AG04449 (cell line): ENCODE measurements around the gene GNAS-AS1.

Source experiments
- CTCF ChIA-PET: fragments of 350-600 bp; formaldehyde crosslinking; extraction: SDS; loops from one replicate; lab custom pipeline; 2021; ENCODE audit warnings: antibody characterized with exemption; lab: Yijun Ruan, JAX
- POLR2A ChIA-PET: fragments of 400-600, 350-600 bp; formaldehyde crosslinking; extraction: SDS; loops from one replicate; lab custom pipeline; 2020; ENCODE audit warnings: antibody characterized with exemption, inconsistent platforms; lab: Yijun Ruan, JAX
- DNase-seq: peaks from one replicate; pipeline ENCODE4 v3.0.0-alpha.2; 2010; ENCODE audit warnings: low read depth, low spot score
- H3K4me3 ChIP-seq: 2 replicates; pipeline ENCODE4 v1.5.1; 2011; ENCODE audit warnings: low read depth, mild to moderate bottlenecking, control low read depth, low read length
- CTCF ChIP-seq: IDR thresholded peaks from one replicate; pipeline ENCODE4 v1.5.1; 2011; ENCODE audit warnings: mild to moderate bottlenecking, moderate library complexity, low read length, control low read depth, inconsistent platforms; ENCODE audit not compliant: insufficient read depth; ENCODE audit errors: missing control alignments

GNAS-AS1 gene

GRCh38 chr20:58853976-58854637, 3.4 kb upstream of the GNAS-AS1 start:
- TF ChIP-seq CTCF = no peak
- ChIA-PET POLR2A (interaction anchor here (0.5 kb wide), 1 partner anchor 398 kb away, joined by 3 read pairs; no protein-coding TSS in a partner anchor), CTCF (interaction anchor here (1.2 to 3.6 kb wide), 6 partner anchors 12 to 618 kb away, joined by 3 to 14 read pairs (median 3); no protein-coding TSS in a partner anchor)
- DNase-seq = no peak
- no peak overlapping the region; the same call in 1 of the 2 replicates for H3K4me3 ChIP-seq

- no peak for DNase-seq
- no peak overlapping the region for H3K4me3 ChIP-seq
- CTCF ChIA-PET = interaction anchor here (1.2 to 3.6 kb wide), 7 partner anchors 10 to 618 kb away, joined by 3 to 14 read pairs (median 3); no protein-coding TSS in a partner anchor
- POLR2A ChIA-PET = interaction anchor here (0.5 kb wide), 1 partner anchor 397 kb away, joined by 3 read pairs; no protein-coding TSS in a partner anchor
- TF ChIP-seq CTCF = no peak
These were observed 2.8 kb upstream of the GNAS-AS1 start for GRCh38 chr20:58853466-58853865.

GRCh38 chr20:58852543-58853271, 2.0 kb upstream of the GNAS-AS1 start, which contains the start of gene GNAS:
Gene GNAS (plus strand): TSS chr20:58852716.
- POLR2A ChIA-PET = interaction anchor here (0.6 to 1.1 kb wide), 3 partner anchors 201 to 403 kb away, joined by 3 to 5 read pairs (median 3); partner anchors contain the start of gene STX16
- no peak for DNase-seq
- CTCF ChIA-PET = interaction anchor here (0.8 to 3.6 kb wide), 13 partner anchors 9 to 617 kb away, joined by 3 to 14 read pairs (median 4); partner anchors contain the start of gene STX16
- H3K4me3 ChIP-seq = peak within 1 kb of the TSS; percentile 73
- peak; percentile 77 for TF ChIP-seq CTCF

- no peak for DNase-seq
- CTCF ChIA-PET = interaction anchor here (0.8 to 3.6 kb wide), 14 partner anchors 8 to 616 kb away, joined by 3 to 14 read pairs (median 4); partner anchors contain the start of gene STX16
- H3K4me3 ChIP-seq = peak overlapping the region; percentile 73
- TF ChIP-seq CTCF = no peak
- POLR2A ChIA-PET = interaction anchor here (0.6 to 1.1 kb wide), 3 partner anchors 200 to 403 kb away, joined by 3 to 5 read pairs (median 3); partner anchors contain the start of gene STX16
These were observed 1.3 kb upstream of the GNAS-AS1 start for GRCh38 chr20:58851969-58852458.

GRCh38 chr20:58851221-58851968, 693 bp upstream of the GNAS-AS1 start:
- TF ChIP-seq CTCF = no peak

More at GRCh38 chr20:58851221-58851968, 693 bp upstream of the GNAS-AS1 start:
- peak overlapping the region; percentile 73 for H3K4me3 ChIP-seq
- ChIA-PET CTCF (interaction anchor here (0.6 to 3.6 kb wide), 10 partner anchors 9 to 614 kb away, joined by 3 to 14 read pairs (median 4); no protein-coding TSS in a partner anchor), POLR2A (interaction anchor here (0.5 to 1.0 kb wide), 2 partner anchors 199 to 336 kb away, joined by 3 read pairs; partner anchors contain the start of gene APCDD1L)
- DNase-seq = no peak
